ENCODE results near the gene C1QTNF6.

DNA sequence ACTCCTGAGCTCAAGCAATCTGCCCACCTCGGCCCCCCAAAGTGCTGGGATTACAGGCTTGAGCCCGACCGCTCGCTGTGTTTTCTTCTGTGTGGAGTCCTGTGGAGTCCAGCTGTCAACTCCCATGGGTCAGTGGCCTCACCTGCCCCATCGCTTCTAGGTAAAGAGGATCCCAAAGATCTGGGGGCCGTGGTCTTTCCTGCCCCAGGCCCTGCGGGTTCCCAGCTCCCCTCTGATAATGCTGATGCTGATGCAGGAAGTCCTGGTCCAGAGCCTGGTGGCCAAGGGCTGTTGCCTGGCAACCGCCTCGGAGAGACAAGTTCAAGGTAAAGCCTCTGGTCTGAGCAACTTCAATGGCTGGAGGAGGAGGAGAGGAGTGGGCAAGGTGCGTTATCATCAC, 14.7 kb upstream of the C1QTNF6 start:
- TF ChIP-seq, protein P1, sequence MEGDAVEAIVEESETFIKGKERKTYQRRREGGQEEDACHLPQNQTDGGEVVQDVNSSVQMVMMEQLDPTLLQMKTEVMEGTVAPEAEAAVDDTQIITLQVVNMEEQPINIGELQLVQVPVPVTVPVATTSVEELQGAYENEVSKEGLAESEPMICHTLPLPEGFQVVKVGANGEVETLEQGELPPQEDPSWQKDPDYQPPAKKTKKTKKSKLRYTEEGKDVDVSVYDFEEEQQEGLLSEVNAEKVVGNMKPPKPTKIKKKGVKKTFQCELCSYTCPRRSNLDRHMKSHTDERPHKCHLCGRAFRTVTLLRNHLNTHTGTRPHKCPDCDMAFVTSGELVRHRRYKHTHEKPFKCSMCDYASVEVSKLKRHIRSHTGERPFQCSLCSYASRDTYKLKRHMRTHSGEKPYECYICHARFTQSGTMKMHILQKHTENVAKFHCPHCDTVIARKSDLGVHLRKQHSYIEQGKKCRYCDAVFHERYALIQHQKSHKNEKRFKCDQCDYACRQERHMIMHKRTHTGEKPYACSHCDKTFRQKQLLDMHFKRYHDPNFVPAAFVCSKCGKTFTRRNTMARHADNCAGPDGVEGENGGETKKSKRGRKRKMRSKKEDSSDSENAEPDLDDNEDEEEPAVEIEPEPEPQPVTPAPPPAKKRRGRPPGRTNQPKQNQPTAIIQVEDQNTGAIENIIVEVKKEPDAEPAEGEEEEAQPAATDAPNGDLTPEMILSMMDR (IDR thresholded peaks at IDR 0.05 in 2 of 3, conservative IDR thresholded peaks at IDR 0.05 in 1 of 3; ENCODE audit: borderline replicate concordance in 1 of 3, insufficient read depth in 1 of 3, low read depth in 2 of 3, low read length in 2 of 3) = no peak
- TF ChIP-seq EZH2 (IDR thresholded peaks at IDR 0.05) = no peak
- TF ChIP-seq POLR2A (IDR thresholded peaks at IDR 0.05; ENCODE audit: borderline replicate concordance, extremely low read depth, insufficient read depth, insufficient read length) = no peak

Data from HCT116 (cell line).